Lower leg skin (tissue), 3 donors: ENCODE data around the gene BRSK1.

ENCODE experiments used
- CTCF ChIP-seq, 3 donors: fragments of 450-650 bp; IDR thresholded peaks; one replicate each; pipeline ENCODE4 v1.5.1; 2016; ENCODE audit warnings: antibody characterized with exemption in 3 of 3, mild to moderate bottlenecking in 3 of 3, moderate library complexity in 2 of 3
- POLR2A ChIP-seq, 2 donors: fragments of 450-650 bp; IDR thresholded peaks; one replicate each; pipeline ENCODE4 v1.6.1; 2016 to 2017; ENCODE audit warnings: antibody characterized with exemption in 2 of 2, mild to moderate bottlenecking in 1 of 2, moderate library complexity in 1 of 2

- TF ChIP-seq CTCF (IDR thresholded peaks at IDR 0.05), result no peak
- no peak for TF ChIP-seq POLR2A (IDR thresholded peaks at IDR 0.05)
Observed at GRCh38 chr19:55287361-55288079, 3.7 kb downstream of the BRSK1 start.
